Ascending aorta (tissue), 2 donors: ENCODE measurements around the gene SRXN1. TPM values are rescaled to one million over a fixed set of nuclear protein-coding genes. Genes with fewer than 3 reads are reported as not detected.
"Not testable (repeated sequence)": the region's sequence is repeated elsewhere in the genome, so short reads cannot be mapped to it uniquely, and the experiment has no call there.

Experiments
- DNase-seq, 2 donors: peaks; one replicate each; pipeline ENCODE4 v3.0.0-alpha.2; 2019; ENCODE audit warnings: low spot score in 2 of 2
- H3K27ac ChIP-seq, 2 donors: fragments of 200-600 bp; sonication (generic); one replicate each; pipeline ENCODE4 v1.5.1; 2016 to 2017; ENCODE audit warnings: mild to moderate bottlenecking in 1 of 2
- H3K27me3 ChIP-seq: fragments of 200-600 bp; sonication (generic); one replicate; pipeline ENCODE4 v1.5.1; 2017
- H3K36me3 ChIP-seq, 2 donors: fragments of 200-600 bp; sonication (generic); one replicate each; pipeline ENCODE4 v1.5.1; 2016
- H3K4me1 ChIP-seq, 2 donors: fragments of 200-600 bp; sonication (generic); one replicate each; pipeline ENCODE4 v1.5.1; 2016 to 2017; ENCODE audit warnings: mild to moderate bottlenecking in 1 of 2
- H3K4me3 ChIP-seq, 2 donors: fragments of 200-600 bp; sonication (generic); one replicate each; pipeline ENCODE4 v1.5.1; 2016 to 2017; ENCODE audit warnings: mild to moderate bottlenecking in 1 of 2
- H3K9me3 ChIP-seq, 2 donors: fragments of 200-600 bp; sonication (generic); one replicate each; pipeline ENCODE4 v1.5.1; 2016
- intact Hi-C: fragments of 100-400 bp; cut with DNase I; formaldehyde crosslinking; loops from one replicate; pipeline ENCODE4 v1.15.1; 2023
- total RNA-seq: library from RNA; depleted of rRNA; stranded (reverse); fragments of >200 nt; gene quantifications from one replicate; pipeline ENCODE4 v1.1.0, GENCODE V29; 2016
- TF ChIP-seq, protein P1 (sequence below), 3 experiments: fragments of 200-600 bp in 2 of 3; fragments of 450-650 bp in 1 of 3; sonication (generic) in 2 of 3; IDR thresholded peaks; one replicate each; pipeline ENCODE4 v1.5.1; 2016 to 2019; ENCODE audit warnings: antibody characterized with exemption in 3 of 3, mild to moderate bottlenecking in 1 of 3, moderate library complexity in 1 of 3

Gene SRXN1
- total RNA-seq, 1 donor from 2014 or later: 28.8 TPM

DNA sequence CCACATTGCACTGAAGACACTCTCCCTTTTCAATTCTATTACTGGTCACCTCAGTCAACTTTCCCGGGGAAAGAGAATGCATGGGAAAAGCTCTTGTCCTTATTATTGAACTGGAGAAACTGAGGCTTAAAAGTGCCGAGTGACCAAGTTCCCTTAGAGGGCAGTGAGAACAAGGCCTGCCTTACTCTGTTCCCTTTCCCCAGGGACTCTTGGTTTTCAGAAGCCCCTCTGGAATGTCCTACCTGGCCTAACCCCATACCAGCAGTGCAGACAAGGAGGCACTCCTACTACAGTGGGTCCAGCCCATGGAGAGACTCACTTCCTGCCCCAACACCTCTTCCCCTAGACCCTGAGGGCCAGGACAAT lies 6.1 kb downstream of the SRXN1 start:
- peaks cover 2 to 3% of the 10 kb centered on the region in 2 donors for H3K4me1 ChIP-seq
- H3K9me3 ChIP-seq: peaks cover 0 to 8% of the 10 kb centered on the region in 2 donors
- intact Hi-C loops: no loop called here
- H3K27me3 ChIP-seq: no peaks in the 10 kb centered on the region
- H3K4me3 ChIP-seq: no peak overlapping the region
- H3K36me3 ChIP-seq: peaks cover 29 to 39% of the 10 kb centered on the region in 2 donors
- no peak overlapping the region for H3K27ac ChIP-seq
- TF ChIP-seq, protein P1, sequence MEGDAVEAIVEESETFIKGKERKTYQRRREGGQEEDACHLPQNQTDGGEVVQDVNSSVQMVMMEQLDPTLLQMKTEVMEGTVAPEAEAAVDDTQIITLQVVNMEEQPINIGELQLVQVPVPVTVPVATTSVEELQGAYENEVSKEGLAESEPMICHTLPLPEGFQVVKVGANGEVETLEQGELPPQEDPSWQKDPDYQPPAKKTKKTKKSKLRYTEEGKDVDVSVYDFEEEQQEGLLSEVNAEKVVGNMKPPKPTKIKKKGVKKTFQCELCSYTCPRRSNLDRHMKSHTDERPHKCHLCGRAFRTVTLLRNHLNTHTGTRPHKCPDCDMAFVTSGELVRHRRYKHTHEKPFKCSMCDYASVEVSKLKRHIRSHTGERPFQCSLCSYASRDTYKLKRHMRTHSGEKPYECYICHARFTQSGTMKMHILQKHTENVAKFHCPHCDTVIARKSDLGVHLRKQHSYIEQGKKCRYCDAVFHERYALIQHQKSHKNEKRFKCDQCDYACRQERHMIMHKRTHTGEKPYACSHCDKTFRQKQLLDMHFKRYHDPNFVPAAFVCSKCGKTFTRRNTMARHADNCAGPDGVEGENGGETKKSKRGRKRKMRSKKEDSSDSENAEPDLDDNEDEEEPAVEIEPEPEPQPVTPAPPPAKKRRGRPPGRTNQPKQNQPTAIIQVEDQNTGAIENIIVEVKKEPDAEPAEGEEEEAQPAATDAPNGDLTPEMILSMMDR (IDR thresholded peaks at IDR 0.05): no peak
- no peak for DNase-seq

DNA sequence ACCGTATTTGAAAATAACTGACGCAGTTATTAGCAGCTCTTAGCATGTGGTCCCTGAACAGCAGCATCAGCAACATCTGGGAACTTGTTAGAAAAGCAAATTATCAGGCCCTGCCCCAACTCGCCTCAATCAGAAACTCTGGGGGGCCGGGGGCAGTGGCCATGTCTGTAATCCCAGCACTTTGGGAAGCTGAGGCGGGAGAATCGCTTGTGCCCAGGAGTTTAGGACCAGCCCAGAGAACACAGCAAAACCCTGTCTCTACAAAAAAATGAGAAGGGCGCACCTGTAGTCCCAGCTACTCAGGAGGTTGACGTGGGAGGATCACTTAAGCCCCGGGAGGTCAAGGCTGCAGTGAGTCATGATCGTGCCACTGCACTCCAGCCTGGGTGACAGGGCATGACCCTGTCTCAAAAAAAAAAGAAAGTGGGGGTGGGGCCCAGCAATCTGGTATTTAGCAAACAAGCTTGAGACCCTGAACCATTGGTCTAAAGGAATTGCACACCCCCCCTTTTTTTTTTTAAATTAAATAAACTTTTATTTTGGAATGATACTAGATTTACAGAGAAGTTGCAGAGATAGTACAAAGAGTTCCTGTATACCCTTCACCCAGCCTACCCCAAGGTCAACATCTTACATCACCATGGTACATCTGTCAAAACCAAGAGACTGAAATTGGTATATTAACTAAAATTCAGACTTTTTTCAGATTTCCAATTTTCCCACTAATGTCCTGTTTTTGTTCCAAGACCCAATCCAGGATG lies 6.7 kb downstream of the SRXN1 start:
- TF ChIP-seq, protein P1 (IDR thresholded peaks at IDR 0.05): no peak
- DNase-seq: no peak
- H3K27me3 ChIP-seq: no peaks in the 10 kb centered on the region
- H3K4me3 ChIP-seq: no peak overlapping the region
- no peak overlapping the region for H3K27ac ChIP-seq
- H3K9me3 ChIP-seq: peaks cover 0 to 8% of the 10 kb centered on the region in 2 donors
- peaks cover 29 to 39% of the 10 kb centered on the region in 2 donors for H3K36me3 ChIP-seq
- peaks cover 2 to 3% of the 10 kb centered on the region in 2 donors for H3K4me1 ChIP-seq
- intact Hi-C loops: no loop called here

DNA sequence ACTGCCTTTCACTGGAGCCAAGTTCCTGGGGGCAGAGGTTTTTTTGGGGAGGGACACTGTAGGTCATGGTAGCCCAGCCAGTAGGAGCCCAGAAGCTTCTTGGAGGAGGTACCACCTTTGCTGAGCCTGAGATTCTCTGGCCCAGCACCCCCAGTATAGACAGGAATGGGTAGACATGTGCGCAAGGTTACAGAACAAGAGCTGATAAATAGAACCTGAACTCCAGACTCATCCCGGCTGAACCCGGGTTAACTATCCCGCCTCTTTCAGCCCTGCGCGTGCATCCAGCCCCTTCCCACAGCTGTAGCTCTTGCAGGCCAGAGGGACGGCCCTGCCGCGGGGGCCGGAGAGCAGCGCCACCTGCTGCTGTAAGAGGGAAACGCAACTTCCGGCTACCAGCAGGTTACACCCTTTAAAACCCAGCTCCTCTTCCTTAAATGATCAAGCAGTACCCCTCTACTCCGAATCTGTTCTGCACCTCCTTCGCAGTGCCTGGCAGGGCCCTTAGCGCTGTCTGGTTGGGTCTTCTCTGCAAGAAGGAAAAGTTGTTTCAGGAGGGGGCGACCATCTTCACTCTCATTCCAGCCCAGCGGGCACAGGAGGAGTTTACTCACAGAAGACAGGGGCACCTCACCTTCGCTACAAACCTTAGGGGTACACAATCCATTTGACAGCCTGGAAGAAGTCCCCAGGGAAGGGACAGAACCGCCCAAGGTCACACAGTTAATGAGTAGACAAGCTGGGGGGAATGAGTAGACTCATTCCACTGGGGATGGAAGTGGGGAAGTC lies 7.5 kb downstream of the SRXN1 start:
- peaks cover 2 to 3% of the 10 kb centered on the region in 2 donors for H3K4me1 ChIP-seq
- no peak overlapping the region for H3K27ac ChIP-seq
- H3K27me3 ChIP-seq: no peaks in the 10 kb centered on the region
- H3K4me3 ChIP-seq: no peak overlapping the region
- peak in 1 of 2 donors; percentile 72 for DNase-seq
- H3K9me3 ChIP-seq: peaks cover 0 to 8% of the 10 kb centered on the region in 2 donors
- intact Hi-C loops: no loop called here
- TF ChIP-seq, protein P1 (IDR thresholded peaks at IDR 0.05): peak; percentile 62 to 80 (median 75)
- H3K36me3 ChIP-seq: peaks cover 22 to 33% of the 10 kb centered on the region in 2 donors

DNA sequence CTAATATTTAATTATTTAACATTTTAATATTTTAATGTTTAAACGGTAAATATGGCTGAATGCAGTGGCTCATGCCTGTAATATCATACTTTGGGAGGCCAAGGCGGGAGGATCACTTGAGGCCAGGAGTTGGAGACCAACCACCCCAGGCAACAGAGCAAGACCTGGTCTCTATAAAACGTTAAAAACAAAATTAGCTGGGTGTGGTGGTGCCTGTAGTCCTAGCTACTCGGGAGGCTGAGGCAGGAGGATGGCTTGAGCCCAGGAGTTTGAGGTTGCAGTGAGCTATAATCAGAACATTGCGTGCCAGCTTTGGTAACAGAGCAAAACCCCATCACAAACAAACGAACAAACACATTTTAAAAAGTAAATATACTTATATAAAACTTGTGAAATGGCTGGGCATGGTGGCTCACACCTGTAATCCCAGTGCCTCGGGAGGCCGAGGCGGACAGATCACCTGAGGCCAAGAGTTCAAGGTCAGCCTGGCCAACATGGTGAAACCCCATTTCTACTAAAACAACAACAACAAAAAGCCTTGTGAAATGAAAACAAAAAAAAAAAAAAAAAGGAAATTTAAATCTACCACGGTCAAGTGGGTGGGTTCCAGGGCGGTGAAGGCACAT lies 8.2 kb downstream of the SRXN1 start:
- Histone ChIP-seq H3K36me3 (peaks cover 20 to 32% of the 10 kb centered on the region in 2 donors), H3K27me3 (no peaks in the 10 kb centered on the region), H3K9me3 (peaks cover 0 to 8% of the 10 kb centered on the region in 2 donors), H3K4me1 (peaks cover 2 to 3% of the 10 kb centered on the region in 2 donors), H3K4me3 (no peak overlapping the region), H3K27ac (no peak overlapping the region)
- intact Hi-C loops: loop anchor here (5.0 kb wide), 1 partner anchor 283 kb away; no protein-coding TSS in a partner anchor
- no peak for DNase-seq
- TF ChIP-seq, protein P1 (IDR thresholded peaks at IDR 0.05): no peak

DNA sequence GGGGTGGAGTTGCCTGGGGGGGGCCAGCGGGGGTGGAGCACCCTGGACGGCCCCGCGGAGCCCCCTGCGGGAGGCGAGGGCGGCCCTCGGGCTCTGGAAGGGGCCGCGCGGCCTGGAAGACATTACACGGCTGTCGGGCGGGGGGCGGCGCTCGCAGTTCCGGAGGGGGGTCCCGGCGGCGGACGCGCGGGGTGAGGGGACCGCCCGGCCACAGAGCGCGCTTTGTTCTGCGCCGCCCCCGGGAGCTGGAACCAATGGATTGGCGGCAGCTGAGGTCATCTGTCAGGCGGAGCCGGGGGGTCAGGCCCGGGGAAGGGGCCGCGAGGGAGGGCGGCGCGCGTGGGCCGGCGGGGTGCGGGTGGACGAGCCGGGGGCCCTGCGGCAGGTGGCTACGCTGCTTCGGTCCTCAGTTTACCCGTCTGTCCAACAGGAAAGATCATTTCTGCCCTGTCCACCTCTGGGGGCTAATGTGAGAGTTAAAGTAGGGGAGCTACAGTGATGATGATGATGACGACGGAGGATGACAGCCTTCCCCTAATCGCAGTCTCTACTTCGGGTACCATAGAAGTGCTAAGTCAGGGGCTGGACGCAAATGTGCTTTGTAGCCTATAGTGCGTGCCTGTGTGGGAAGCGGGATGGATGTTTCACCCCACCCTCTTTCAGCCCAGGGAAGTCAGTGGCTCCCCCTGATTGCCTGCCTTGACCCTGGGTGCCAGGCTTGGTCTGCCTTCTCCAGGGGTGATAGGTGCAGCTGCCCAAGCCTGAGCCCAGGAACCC lies 10.4 kb downstream of the SRXN1 start:
- Histone ChIP-seq H3K27ac (no peak overlapping the region), H3K4me3 (peak overlapping the region; percentile 24 to 60), H3K36me3 (peaks cover 7 to 9% of the 10 kb centered on the region in 2 donors), H3K9me3 (no peaks in the 10 kb centered on the region), H3K4me1 (peaks cover 2 to 3% of the 10 kb centered on the region in 2 donors), H3K27me3 (no peaks in the 10 kb centered on the region)
- DNase-seq: no peak
- intact Hi-C loops: loop anchor here (5.0 kb wide), 1 partner anchor 280 kb away; no protein-coding TSS in a partner anchor
- TF ChIP-seq, protein P1 (IDR thresholded peaks at IDR 0.05): no peak

DNA sequence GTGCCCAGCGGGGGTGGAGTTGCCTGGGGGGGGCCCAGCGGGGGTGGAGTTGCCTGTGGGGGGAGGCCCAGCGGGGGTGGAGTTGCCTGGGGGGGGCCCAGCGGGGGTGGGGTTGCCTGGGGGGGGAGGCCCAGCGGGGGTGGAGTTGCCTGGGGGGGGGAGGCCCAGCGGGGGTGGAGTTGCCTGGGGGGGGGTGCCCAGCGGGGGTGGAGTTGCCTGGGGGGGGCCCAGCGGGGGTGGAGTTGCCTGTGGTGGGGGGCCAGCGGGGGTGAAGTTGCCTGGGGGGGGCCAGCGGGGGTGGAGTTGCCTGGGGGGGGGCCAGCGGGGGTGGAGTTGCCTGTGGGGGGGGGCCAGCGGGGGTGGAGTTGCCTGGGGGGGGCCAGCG lies 11.0 kb downstream of the SRXN1 start:
- intact Hi-C loops: loop anchor here (5.0 kb wide), 1 partner anchor 280 kb away; no protein-coding TSS in a partner anchor
- H3K36me3 ChIP-seq, H3K27ac ChIP-seq, H3K4me1 ChIP-seq, DNase-seq, H3K9me3 ChIP-seq, H3K27me3 ChIP-seq: not testable (repeated sequence)
- peak overlapping the region; percentile 24 to 60 for H3K4me3 ChIP-seq
